IMR-90 (cell line): ENCODE results near the gene NPR3. TPM values are rescaled to one million over a fixed set of nuclear protein-coding genes. Genes with fewer than 3 reads are reported as not detected.

Experiments used
- ATAC-seq: fragments of 200-7000 bp; cut with Tn5 transposase; 2 replicates; pipeline ENCODE4 v1.9.1; 2020; ENCODE audit warnings: low read depth, mild to moderate bottlenecking, moderate library complexity
- BruUV-seq: library from RNA; stranded (reverse); fragments of 400-500 nt; replicated peaks from 2 replicates; lab custom pipeline; 2021; lab: Mats Ljungman, UMichigan
- CTCF ChIA-PET: fragments of 300-600 bp; formaldehyde crosslinking; extraction: SDS; loops from one replicate; lab custom pipeline; 2021; ENCODE audit warnings: antibody characterized with exemption; lab: Yijun Ruan, JAX
- POLR2A ChIA-PET: fragments of 300-600 bp; sonication (Branson Sonifier 250); formaldehyde crosslinking; loops from one replicate; lab custom pipeline; 2022; ENCODE audit warnings: antibody characterized with exemption; ENCODE audit not compliant: unreplicated experiment; lab: Charles Lee
- DNase-seq: peaks from one replicate; pipeline ENCODE4 v3.0.0; 2013
- H2AFZ ChIP-seq: replicated peaks from 2 replicates; pipeline ENCODE3; 2013; ENCODE audit warnings: low read length, mild to moderate bottlenecking; ENCODE audit not compliant: poor library complexity
- H2AK5ac ChIP-seq: 2 replicates; pipeline ENCODE4 v1.6.1; 2013; ENCODE audit warnings: low read depth, low read length, inconsistent platforms
- H2AK9ac ChIP-seq: replicated peaks from 2 replicates; pipeline ENCODE3; 2013; ENCODE audit warnings: mild to moderate bottlenecking, low read depth, low read length, moderate library complexity; ENCODE audit not compliant: poor library complexity
- H2BK120ac ChIP-seq: 2 replicates; pipeline ENCODE4 v1.6.1; 2013; ENCODE audit warnings: low read depth, low read length, inconsistent platforms
- H2BK15ac ChIP-seq: 3 replicates; pipeline ENCODE4 v1.6.1; 2013; ENCODE audit warnings: low read depth, low read length, inconsistent platforms
- H2BK20ac ChIP-seq: 2 replicates; pipeline ENCODE4 v1.6.1; 2013; ENCODE audit warnings: low read depth, mild to moderate bottlenecking, inconsistent platforms, low read length, moderate library complexity
- H2BK5ac ChIP-seq: 2 replicates; pipeline ENCODE4 v1.6.1; 2013; ENCODE audit warnings: mild to moderate bottlenecking, low read depth, low read length, inconsistent platforms; ENCODE audit not compliant: poor library complexity, severe bottlenecking
- H3K14ac ChIP-seq: replicated peaks from 2 replicates; pipeline ENCODE4 v1.6.1; 2013; ENCODE audit warnings: low read depth, low read length, inconsistent platforms
- H3K18ac ChIP-seq: 2 replicates; pipeline ENCODE4 v1.6.1; 2013; ENCODE audit warnings: low read depth, low read length, control low read depth
- H3K23ac ChIP-seq: 2 replicates; pipeline ENCODE4 v1.6.1; 2013; ENCODE audit warnings: low read depth, low read length, inconsistent platforms
- H3K27ac ChIP-seq: 2 replicates; pipeline ENCODE4 v1.5.1; 2013; ENCODE audit warnings: mild to moderate bottlenecking, control low read depth, low read length; ENCODE audit not compliant: insufficient read depth
- H3K27me3 ChIP-seq: 2 replicates; pipeline ENCODE4 v1.6.1; 2013; ENCODE audit warnings: low read length; ENCODE audit not compliant: control insufficient read depth, insufficient read depth
- H3K36me3 ChIP-seq: 2 replicates; pipeline ENCODE4 v1.6.1; 2013; ENCODE audit warnings: low read length, mixed read lengths; ENCODE audit not compliant: control insufficient read depth, insufficient read depth
- H3K4ac ChIP-seq: 2 replicates; pipeline ENCODE4 v1.6.1; 2013; ENCODE audit warnings: low read depth, low read length, inconsistent platforms
- H3K4me1 ChIP-seq: 2 replicates; pipeline ENCODE4 v1.6.1; 2013; ENCODE audit warnings: low read length, mixed read lengths; ENCODE audit not compliant: control insufficient read depth, insufficient read depth
- H3K4me2 ChIP-seq: 2 replicates; pipeline ENCODE4 v1.6.1; 2013; ENCODE audit warnings: low read depth, mild to moderate bottlenecking, control low read depth, low read length, moderate library complexity
- H3K4me3 ChIP-seq: 2 replicates; pipeline ENCODE4 v1.5.1; 2013; ENCODE audit warnings: low read depth, mild to moderate bottlenecking, control low read depth, low read length, moderate library complexity; ENCODE audit not compliant: insufficient read depth
- H3K56ac ChIP-seq: 2 replicates; pipeline ENCODE4 v1.6.1; 2013; ENCODE audit warnings: low read length, inconsistent platforms; ENCODE audit not compliant: insufficient read depth; ENCODE audit errors: extremely low read depth
- H3K79me1 ChIP-seq, 2 experiments: 2 replicates each; pipeline ENCODE4 v1.6.1; 2013; ENCODE audit warnings: low read length in 2 of 2, inconsistent platforms in 1 of 2, low read depth in 1 of 2
- H3K9ac ChIP-seq: 2 replicates; pipeline ENCODE4 v1.6.1; 2013; ENCODE audit warnings: low read depth, low read length, control low read depth
- H3K9me1 ChIP-seq: 2 replicates; pipeline ENCODE4 v1.6.1; 2013; ENCODE audit warnings: low read length, inconsistent platforms; ENCODE audit not compliant: insufficient read depth
- H3K9me3 ChIP-seq: 2 replicates; pipeline ENCODE4 v1.6.1; 2013; ENCODE audit warnings: low read length; ENCODE audit not compliant: control insufficient read depth, insufficient read depth
- H4K20me1 ChIP-seq: 2 replicates; pipeline ENCODE4 v1.6.1; 2013; ENCODE audit warnings: low read length, inconsistent platforms; ENCODE audit not compliant: insufficient read depth
- H4K5ac ChIP-seq: 2 replicates; pipeline ENCODE4 v1.6.1; 2013; ENCODE audit warnings: mild to moderate bottlenecking, low read depth, low read length, control low read depth
- H4K8ac ChIP-seq, 2 experiments: 2 replicates each; pipeline ENCODE4 v1.6.1; 2013; ENCODE audit warnings: low read depth in 2 of 2, low read length in 2 of 2, control low read depth in 1 of 2, inconsistent platforms in 1 of 2
- H4K91ac ChIP-seq: 2 replicates; pipeline ENCODE4 v1.6.1; 2013; ENCODE audit warnings: low read depth, low read length, inconsistent platforms; ENCODE audit not compliant: insufficient read depth
- BHLHE40 ChIP-seq: fragments of 150-350 bp; IDR thresholded peaks from 2 replicates; pipeline ENCODE4 v1.6.1; 2016; ENCODE audit warnings: mild to moderate bottlenecking, low read depth, low read length
- CEBPB ChIP-seq: IDR thresholded peaks from 2 replicates; pipeline ENCODE4 v1.6.1; 2012; ENCODE audit warnings: low read depth, low read length, improper control_type of control experiment
- CHD1 ChIP-seq: IDR thresholded peaks from 2 replicates; pipeline ENCODE4 v1.6.1; 2012; ENCODE audit warnings: low read depth, low read length, improper control_type of control experiment
- CTCF ChIP-seq: conservative IDR thresholded peaks from 2 replicates; pipeline ENCODE4 v1.5.1; 2012; ENCODE audit warnings: mild to moderate bottlenecking, low read depth, low read length, improper control_type of control experiment
- ELK1 ChIP-seq: fragments of 150-350 bp; IDR thresholded peaks from 2 replicates; pipeline ENCODE4 v1.6.1; 2016; ENCODE audit warnings: low read depth, mild to moderate bottlenecking, low read length, moderate library complexity, borderline replicate concordance
- FOS ChIP-seq: fragments of 150-350 bp; IDR thresholded peaks from 2 replicates; pipeline ENCODE4 v1.6.1; 2016; ENCODE audit warnings: low read depth, low read length
- MAZ ChIP-seq: IDR thresholded peaks from 2 replicates; pipeline ENCODE4 v1.6.1; 2012; ENCODE audit warnings: low read depth, mild to moderate bottlenecking, low read length, improper control_type of control experiment, moderate library complexity, borderline replicate concordance
- MXI1 ChIP-seq: IDR thresholded peaks from 2 replicates; pipeline ENCODE4 v1.6.1; 2012; ENCODE audit warnings: low read depth, mild to moderate bottlenecking, low read length, moderate library complexity, borderline replicate concordance
- NFE2L2 ChIP-seq: fragments of 150-350 bp; IDR thresholded peaks from 2 replicates; pipeline ENCODE4 v1.6.1; 2016; ENCODE audit warnings: low read depth, mild to moderate bottlenecking, low read length
- POLR2A ChIP-seq: IDR thresholded peaks from 2 replicates; pipeline ENCODE4 v1.6.1; 2012; ENCODE audit warnings: mild to moderate bottlenecking, low read depth, low read length
- RAD21 ChIP-seq: IDR thresholded peaks from 2 replicates; pipeline ENCODE4 v1.6.1; 2012; ENCODE audit warnings: low read length, improper control_type of control experiment
- RCOR1 ChIP-seq: IDR thresholded peaks from 2 replicates; pipeline ENCODE4 v1.6.1; 2012; ENCODE audit warnings: mild to moderate bottlenecking, low read length, improper control_type of control experiment; ENCODE audit not compliant: insufficient replicate concordance
- SMC3 ChIP-seq: fragments of 150-350 bp; IDR thresholded peaks from 2 replicates; pipeline ENCODE4 v1.6.1; 2016; ENCODE audit warnings: low read depth, mild to moderate bottlenecking, antibody characterized with exemption, low read length, moderate library complexity
- USF2 ChIP-seq: fragments of 150-350 bp; IDR thresholded peaks from 2 replicates; pipeline ENCODE4 v1.6.1; 2017; ENCODE audit warnings: mild to moderate bottlenecking, antibody characterized with exemption, low read length, low read depth
- WGBS, 2 experiments: methylation state at CpG; one replicate each; pipeline versions ENCODE4 v1.1.5 to v1.1.7; 2013; ENCODE audit warnings: missing lambda C conversion rate in 2 of 2; ENCODE audit not compliant: insufficient read length in 1 of 2; ENCODE audit errors: extremely low coverage in 2 of 2; 5-methylcytosine and 5-hydroxymethylcytosine counted together
- dilution Hi-C: fragments of 300-500 bp; cut with HindIII; formaldehyde crosslinking; loops from one replicate; pipeline ENCODE4 v1.14.3; 2018; ENCODE audit warnings: low sequenced_read_pairs; ENCODE audit not compliant: unreplicated experiment
- in situ Hi-C: fragments of 300-500 bp; cut with MboI; formaldehyde crosslinking; loops from 3 replicates; pipeline ENCODE4 v1.14.3; 2019; ENCODE audit warnings: low sequenced_read_pairs, inconsistent platforms, mixed read lengths
- intact Hi-C: fragments of 100-400 bp; cut with micrococcal nuclease; formaldehyde crosslinking; loops from 2 replicates; pipeline ENCODE4 v1.10.0; 2022
- polyA plus RNA-seq, 3 experiments: library from polyadenylated mRNA; depleted of rRNA; stranded (reverse); fragments of >200 nt; gene quantifications; 2 replicates each; pipeline ENCODE4 v1.2.3, GENCODE V29; 2012; ENCODE audit warnings: low replicate concordance in 1 of 3
- total RNA-seq: library from RNA; depleted of rRNA; stranded (reverse); fragments of >200 nt; gene quantifications from 2 replicates; pipeline ENCODE4 v1.2.3, GENCODE V29; 2012

NPR3 gene
- total and polyA plus RNA-seq, 2 of the 4 experiments (the other 2 are of a cell fraction): 24.6 to 88.2 TPM

- Histone ChIP-seq H4K8ac (no peak overlapping the region), H3K18ac (no peak overlapping the region), H3K4me2 (no peak overlapping the region), H2BK15ac (no peak overlapping the region), H3K9me1 (0 out of 2 replicates have a peak, but pooled peaks cover 5% of the 10 kb centered on the region), H4K20me1 (no peaks in the 10 kb centered on the region), H3K27ac (no peak overlapping the region), H2AK5ac (no peak overlapping the region), H2BK120ac (no peak overlapping the region), H3K23ac (no peak overlapping the region), H3K4ac (no peak overlapping the region), H2AFZ (no peak overlapping the region), H3K56ac (no peak overlapping the region), H2BK5ac (no peak overlapping the region), H3K79me1 (no peaks in the 10 kb centered on the region), H3K4me1 (peaks cover 7% of the 10 kb centered on the region), H3K9ac (no peak overlapping the region), H2AK9ac (no peak overlapping the region), H3K14ac (no peak overlapping the region), H4K91ac (no peak overlapping the region), H3K36me3 (no peaks in the 10 kb centered on the region), H3K4me3 (no peak overlapping the region), H4K5ac (no peak overlapping the region), H3K9me3 (peaks cover 5% of the 10 kb centered on the region; the same call in 1 of the 2 replicates), H2BK20ac (no peak overlapping the region), H3K27me3 (no peaks in the 10 kb centered on the region)
- BruUV-seq: no TSS peak
- no peak for ATAC-seq
- ChIA-PET CTCF (no interaction called here), POLR2A (no interaction called here)
- dilution Hi-C loops: no loop called here
- TF ChIP-seq CEBPB (no peak), MAZ (no peak), CTCF (no peak), MXI1 (no peak), USF2 (no peak), BHLHE40 (no peak), RAD21 (no peak), NFE2L2 (no peak), FOS (no peak), CHD1 (no peak), RCOR1 (no peak), SMC3 (no peak), ELK1 (no peak), POLR2A (no peak)
- in situ Hi-C loops: no loop called here
- intact Hi-C loops: no loop called here
- WGBS, 2 experiments: 100% methylated on average over 1 of the region's 7 CpGs; no CpG with 5 or more reads in 1 of the 2 experiments
- DNase-seq: no peak
These were observed 91.6 kb downstream of the NPR3 start for GRCh38 chr5:32802764-32803163.
